WTC11 (cell line): ENCODE results near the gene CTIF. TPM values are rescaled to one million over a fixed set of nuclear protein-coding genes. Genes with fewer than 3 reads are reported as not detected.

Experiments used
- ATAC-seq: fragments of 200-7000 bp; cut with Tn5 transposase; 2 replicates; pipeline ENCODE4 v1.10.0; 2021; ENCODE audit warnings: mild to moderate bottlenecking, moderate library complexity
- CTCF ChIA-PET: fragments of 300-600 bp; sonication (Branson Sonifier 250); formaldehyde crosslinking; loops from one replicate; lab custom pipeline; 2021; ENCODE audit warnings: antibody characterized with exemption; lab: Charles Lee
- POLR2A ChIA-PET: fragments of 350-600 bp; sonication (Branson Sonifier 250); formaldehyde crosslinking; loops from one replicate; lab custom pipeline; 2021; ENCODE audit warnings: antibody characterized with exemption; lab: Charles Lee
- DNase-seq: peaks from one replicate; pipeline ENCODE4 v3.0.0; 2021; ENCODE audit warnings: low spot score
- H3K27ac Mint-ChIP-seq: 2 replicates; pipeline ENCODE4 v1.8.0; 2021; ENCODE audit warnings: mixed read lengths
- H3K27me3 Mint-ChIP-seq: 2 replicates; pipeline ENCODE4 v1.8.0; 2021; ENCODE audit warnings: low read depth, mild to moderate bottlenecking, moderate library complexity, mixed read lengths
- H3K36me3 Mint-ChIP-seq: 2 replicates; pipeline ENCODE4 v1.8.0; 2021; ENCODE audit warnings: mixed read lengths
- H3K4me1 Mint-ChIP-seq: 2 replicates; pipeline ENCODE4 v1.8.0; 2022; ENCODE audit warnings: mixed read lengths
- H3K4me3 Mint-ChIP-seq: 2 replicates; pipeline ENCODE4 v1.8.0; 2021; ENCODE audit warnings: mild to moderate bottlenecking, moderate library complexity, mixed read lengths
- H3K9me3 Mint-ChIP-seq: 2 replicates; pipeline ENCODE4 v1.8.0; 2021; ENCODE audit warnings: mixed read lengths
- AFF4 ChIP-seq: sonication (generic); formaldehyde crosslinking; IDR thresholded peaks from 2 replicates; pipeline ENCODE4 v1.8.1; 2023; ENCODE audit warnings: mild to moderate bottlenecking, missing genetic modification reagents, borderline replicate concordance
- ATF1 ChIP-seq: sonication (generic); formaldehyde crosslinking; IDR thresholded peaks from 2 replicates; pipeline ENCODE4 v1.8.1; 2023; ENCODE audit warnings: mild to moderate bottlenecking, moderate library complexity, missing genetic modification reagents
- CREM ChIP-seq: sonication (generic); formaldehyde crosslinking; IDR thresholded peaks from 2 replicates; pipeline ENCODE4 v1.8.1; 2022; ENCODE audit warnings: mild to moderate bottlenecking, missing genetic modification reagents, moderate library complexity
- E2F5 ChIP-seq: sonication (generic); formaldehyde crosslinking; IDR thresholded peaks from 2 replicates; pipeline ENCODE4 v1.8.1; 2022; ENCODE audit warnings: mild to moderate bottlenecking, moderate library complexity, missing genetic modification reagents
- FOXJ3 ChIP-seq: sonication (generic); formaldehyde crosslinking; IDR thresholded peaks from 2 replicates; pipeline ENCODE4 v1.9.0; 2021; ENCODE audit warnings: missing genetic modification reagents, mild to moderate bottlenecking, borderline replicate concordance
- FOXK1 ChIP-seq: sonication (generic); formaldehyde crosslinking; IDR thresholded peaks from 2 replicates; pipeline ENCODE4 v1.8.0; 2022; ENCODE audit warnings: mild to moderate bottlenecking, moderate library complexity, missing genetic modification reagents
- GTF2I ChIP-seq: fragments of 250-450 bp; sonication (Bioruptor Pico); conservative IDR thresholded peaks from 2 replicates; pipeline ENCODE4 v1.4.0; 2021; ENCODE audit warnings: mild to moderate bottlenecking
- NFYB ChIP-seq: sonication (generic); formaldehyde crosslinking; conservative IDR thresholded peaks from 2 replicates; pipeline ENCODE4 v1.8.0; 2022; ENCODE audit warnings: low read depth, missing genetic modification reagents
- NR3C1 ChIP-seq: sonication (generic); formaldehyde crosslinking; conservative IDR thresholded peaks from 2 replicates; pipeline ENCODE4 v1.8.1; 2023; ENCODE audit warnings: low read depth, mild to moderate bottlenecking, missing genetic modification reagents
- OVOL2 ChIP-seq: fragments of 250-450 bp; sonication (Bioruptor Pico); IDR thresholded peaks from 2 replicates; pipeline ENCODE4 v1.9.0; 2021; ENCODE audit warnings: mild to moderate bottlenecking, borderline replicate concordance
- SP1 ChIP-seq: sonication (generic); formaldehyde crosslinking; conservative IDR thresholded peaks from 2 replicates; pipeline ENCODE4 v1.8.1; 2022; ENCODE audit warnings: missing genetic modification reagents
- TEAD1 ChIP-seq: sonication (generic); formaldehyde crosslinking; IDR thresholded peaks from 2 replicates; pipeline ENCODE4 v1.8.0; 2022; ENCODE audit warnings: mild to moderate bottlenecking, missing genetic modification reagents
- ZNF138 ChIP-seq: sonication (generic); formaldehyde crosslinking; conservative IDR thresholded peaks from 2 replicates; pipeline ENCODE4 v1.8.1; 2022; ENCODE audit warnings: mild to moderate bottlenecking, moderate library complexity, missing genetic modification reagents
- ZNF219 ChIP-seq: sonication (generic); formaldehyde crosslinking; IDR thresholded peaks from 2 replicates; pipeline ENCODE4 v1.8.0; 2023; ENCODE audit warnings: missing genetic modification reagents, mild to moderate bottlenecking, borderline replicate concordance
- ZNF317 ChIP-seq: sonication (generic); formaldehyde crosslinking; IDR thresholded peaks from 2 replicates; pipeline ENCODE4 v1.8.1; 2023; ENCODE audit warnings: low read depth, mild to moderate bottlenecking, moderate library complexity, missing genetic modification reagents, borderline replicate concordance
- ZNF423 ChIP-seq: fragments of 250-450 bp; sonication (Bioruptor Pico); IDR thresholded peaks from 2 replicates; pipeline ENCODE4 v2.1.2; 2022; ENCODE audit warnings: mild to moderate bottlenecking, moderate library complexity
- ZNF425 ChIP-seq: fragments of 250-450 bp; sonication (Bioruptor Pico); conservative IDR thresholded peaks from 2 replicates; pipeline ENCODE4 v1.9.0; 2021; ENCODE audit warnings: mild to moderate bottlenecking
- ZNF671 ChIP-seq: fragments of 250-450 bp; sonication (Bioruptor Pico); IDR thresholded peaks from 2 replicates; pipeline ENCODE4 v1.8.0; 2021; ENCODE audit warnings: mild to moderate bottlenecking
- total RNA-seq: library from RNA; stranded (reverse); gene quantifications from 3 replicates; pipeline ENCODE4 v1.2.3, GENCODE V29; 2021
- TF ChIP-seq, protein P1 (sequence below): sonication (generic); formaldehyde crosslinking; conservative IDR thresholded peaks from 2 replicates; pipeline ENCODE4 v1.8.1; 2022; ENCODE audit warnings: mild to moderate bottlenecking, missing genetic modification reagents
- TF ChIP-seq, protein P2 (sequence below): sonication (generic); formaldehyde crosslinking; IDR thresholded peaks from 2 replicates; pipeline ENCODE4 v1.8.0; 2022; ENCODE audit warnings: mild to moderate bottlenecking, missing genetic modification reagents

CTIF gene
- total RNA-seq, 1 experiment from 2014 or later, result 28.5 TPM

DNA sequence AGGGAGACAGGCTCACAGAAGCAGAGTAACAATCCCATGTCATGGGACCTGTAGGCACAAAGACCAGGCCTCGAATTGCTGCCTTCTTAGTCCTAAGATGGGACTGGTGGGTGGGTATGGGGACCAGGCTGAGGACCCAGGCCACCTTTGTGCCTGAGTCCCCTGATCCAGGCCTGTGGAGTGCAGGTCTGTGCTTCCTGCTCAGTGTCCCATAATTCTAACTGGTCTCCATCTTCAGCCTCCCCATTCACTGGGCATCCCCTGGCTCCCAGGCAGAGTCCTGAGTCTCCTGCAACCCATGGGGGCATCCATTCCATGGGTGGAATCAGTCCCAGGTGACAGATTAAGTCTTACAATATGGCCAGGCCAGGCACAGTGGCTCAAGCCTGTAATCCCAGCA, 328.0 kb downstream of the CTIF start:
- POLR2A ChIA-PET, result no interaction called here
- no peaks in the 10 kb centered on the region for H3K4me1 Mint-ChIP-seq
- TF ChIP-seq, protein P1, sequence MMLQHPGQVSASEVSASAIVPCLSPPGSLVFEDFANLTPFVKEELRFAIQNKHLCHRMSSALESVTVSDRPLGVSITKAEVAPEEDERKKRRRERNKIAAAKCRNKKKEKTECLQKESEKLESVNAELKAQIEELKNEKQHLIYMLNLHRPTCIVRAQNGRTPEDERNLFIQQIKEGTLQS (CRISPR knock-in tag), result no peak
- no peak for TF ChIP-seq ZNF219
- TF ChIP-seq ZNF138 (CRISPR knock-in tag), result no peak
- no peak for TF ChIP-seq CREM (CRISPR knock-in tag)
- no peak for TF ChIP-seq ZNF423 (CRISPR knock-in tag)
- TF ChIP-seq FOXK1 (CRISPR knock-in tag), result no peak
- TF ChIP-seq, protein P2, sequence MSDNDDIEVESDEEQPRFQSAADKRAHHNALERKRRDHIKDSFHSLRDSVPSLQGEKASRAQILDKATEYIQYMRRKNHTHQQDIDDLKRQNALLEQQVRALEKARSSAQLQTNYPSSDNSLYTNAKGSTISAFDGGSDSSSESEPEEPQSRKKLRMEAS (CRISPR knock-in tag), result no peak
- no peak for TF ChIP-seq OVOL2 (CRISPR knock-in tag)
- TF ChIP-seq, all 79 proteins: peak for 0
- Mint-ChIP-seq H3K27ac (no peak overlapping the region), H3K27me3 (peaks cover 2% of the 10 kb centered on the region; the same call in 1 of the 2 replicates), H3K4me3 (no peak overlapping the region), H3K9me3 (no peaks in the 10 kb centered on the region), H3K36me3 (no peaks in the 10 kb centered on the region)
- ATAC-seq (no peak), DNase-seq (no peak)
- CTCF ChIA-PET, result no interaction called here

DNA sequence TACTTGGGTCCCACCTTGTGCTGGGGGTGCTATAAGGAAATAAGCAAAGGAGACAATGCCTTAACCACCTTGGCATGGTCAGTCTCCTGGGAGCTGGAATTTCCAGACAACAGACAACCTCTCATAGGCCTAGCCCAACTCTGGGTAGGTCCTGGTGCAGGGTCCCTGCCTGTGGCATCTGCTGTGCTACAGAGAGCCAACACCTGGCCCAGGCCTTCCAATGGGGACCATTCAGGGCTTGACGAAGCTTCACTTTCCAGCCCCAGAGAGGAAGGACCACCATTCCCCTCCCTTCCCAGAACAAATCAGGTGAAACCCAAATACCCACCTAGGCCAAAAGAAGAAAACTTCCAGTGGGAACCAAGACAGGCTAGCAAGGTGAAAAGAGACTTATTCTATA, 329.1 kb downstream of the CTIF start:
- ChIA-PET POLR2A (no interaction called here), CTCF (no interaction called here)
- no peak for ATAC-seq
- Mint-ChIP-seq H3K9me3 (no peaks in the 10 kb centered on the region), H3K4me3 (no peak overlapping the region), H3K27me3 (peaks cover 5% of the 10 kb centered on the region; the same call in 1 of the 2 replicates), H3K36me3 (no peaks in the 10 kb centered on the region), H3K4me1 (peaks cover 5% of the 10 kb centered on the region), H3K27ac (no peak overlapping the region)
- no peak for DNase-seq
- TF ChIP-seq NFYB (CRISPR knock-in tag) (no peak), ZNF425 (CRISPR knock-in tag) (no peak), E2F5 (CRISPR knock-in tag) (no peak), SP1 (CRISPR knock-in tag) (no peak), ZNF671 (CRISPR knock-in tag) (no peak), NR3C1 (CRISPR knock-in tag) (no peak), ZNF219 (no peak), TEAD1 (CRISPR knock-in tag) (no peak), FOXJ3 (no peak), ZNF423 (CRISPR knock-in tag) (no peak), ZNF317 (CRISPR knock-in tag) (no peak), GTF2I (CRISPR knock-in tag) (no peak), ATF1 (CRISPR knock-in tag) (no peak), AFF4 (no peak)
- TF ChIP-seq, protein P2 (CRISPR knock-in tag), result no peak
